Amniotic stem cell (primary cell): ENCODE data around the gene PRR35.
"Not testable (repeated sequence)": the region's sequence is repeated elsewhere in the genome, so short reads cannot be mapped to it uniquely, and the experiment has no call there.

Source experiments
- DNase-seq: peaks from one replicate; lab custom pipeline; 2025; lab: John Stamatoyannopoulos, UW

The PRR35 gene

GRCh38 chr16:593807-594206, 33.6 kb downstream of the PRR35 start:
- DNase-seq, result no peak

GRCh38 chr16:595094-595528, 34.9 kb downstream of the PRR35 start:
- DNase-seq, result no peak

GRCh38 chr16:595942-596735, 35.9 kb downstream of the PRR35 start:
- DNase-seq, result no peak

GRCh38 chr16:596736-597060, 36.5 kb downstream of the PRR35 start:
- DNase-seq, result no peak

GRCh38 chr16:597655-598054, 37.5 kb downstream of the PRR35 start:
- DNase-seq, result not testable (repeated sequence)

GRCh38 chr16:598823-599739, 38.9 kb downstream of the PRR35 start:
- no peak for DNase-seq

GRCh38 chr16:600781-601180, 40.6 kb downstream of the PRR35 start:
- DNase-seq, result no peak

- DNase-seq, result no peak
These were observed 43.7 kb downstream of the PRR35 start for GRCh38 chr16:603933-604332.

GRCh38 chr16:606656-607307, 46.6 kb downstream of the PRR35 start:
- no peak for DNase-seq

- DNase-seq, result no peak
These were observed 47.8 kb downstream of the PRR35 start for GRCh38 chr16:608019-608418.

GRCh38 chr16:609316-609715, 49.1 kb downstream of the PRR35 start:
- DNase-seq, result no peak

- no peak for DNase-seq
These were observed 49.8 kb downstream of the PRR35 start for GRCh38 chr16:609984-610383.

GRCh38 chr16:610513-611381, 50.6 kb downstream of the PRR35 start:
- DNase-seq, result no peak

- DNase-seq, result no peak
These were observed 54.9 kb downstream of the PRR35 start for GRCh38 chr16:615122-615521.
